WTC11 (cell line): ENCODE data around the gene GAPT.

ENCODE experiments used
- ATF2 ChIP-seq: sonication (generic); formaldehyde crosslinking; IDR thresholded peaks from 2 replicates; pipeline ENCODE4 v1.8.1; 2022; ENCODE audit warnings: low read depth, missing genetic modification reagents, borderline replicate concordance
- ATF3 ChIP-seq: sonication (generic); formaldehyde crosslinking; conservative IDR thresholded peaks from 2 replicates; pipeline ENCODE4 v1.8.1; 2022; ENCODE audit warnings: mild to moderate bottlenecking, missing genetic modification reagents
- CBFB ChIP-seq: sonication (generic); formaldehyde crosslinking; IDR thresholded peaks from 2 replicates; pipeline ENCODE4 v1.8.1; 2022; ENCODE audit warnings: mild to moderate bottlenecking, low read depth, missing genetic modification reagents
- CTCF ChIP-seq: fragments of 200-600 bp; IDR thresholded peaks from 2 replicates; pipeline ENCODE4 v1.8.0; 2022; ENCODE audit warnings: antibody characterized with exemption
- FOXJ3 ChIP-seq: sonication (generic); formaldehyde crosslinking; IDR thresholded peaks from 2 replicates; pipeline ENCODE4 v1.9.0; 2021; ENCODE audit warnings: missing genetic modification reagents, mild to moderate bottlenecking, borderline replicate concordance
- IRF1 ChIP-seq: sonication (generic); formaldehyde crosslinking; IDR thresholded peaks from 2 replicates; pipeline ENCODE4 v1.8.0; 2023; ENCODE audit warnings: missing genetic modification reagents
- MAX ChIP-seq: sonication (generic); formaldehyde crosslinking; IDR thresholded peaks from 2 replicates; pipeline ENCODE4 v1.8.0; 2022; ENCODE audit warnings: mild to moderate bottlenecking, missing genetic modification reagents
- NFE2L1 ChIP-seq: sonication (generic); formaldehyde crosslinking; IDR thresholded peaks from 2 replicates; pipeline ENCODE4 v1.8.1; 2023; ENCODE audit warnings: missing genetic modification reagents
- NR2C2 ChIP-seq: sonication (generic); formaldehyde crosslinking; IDR thresholded peaks from 2 replicates; pipeline ENCODE4 v1.8.0; 2022; ENCODE audit warnings: mild to moderate bottlenecking, missing genetic modification reagents
- NR3C1 ChIP-seq: sonication (generic); formaldehyde crosslinking; conservative IDR thresholded peaks from 2 replicates; pipeline ENCODE4 v1.8.1; 2023; ENCODE audit warnings: low read depth, mild to moderate bottlenecking, missing genetic modification reagents
- TEAD1 ChIP-seq: sonication (generic); formaldehyde crosslinking; IDR thresholded peaks from 2 replicates; pipeline ENCODE4 v1.8.0; 2022; ENCODE audit warnings: mild to moderate bottlenecking, missing genetic modification reagents
- USF1 ChIP-seq: sonication (generic); formaldehyde crosslinking; IDR thresholded peaks from 2 replicates; pipeline ENCODE4 v1.8.0; 2022; ENCODE audit warnings: mild to moderate bottlenecking, missing genetic modification reagents
- ZNF317 ChIP-seq: sonication (generic); formaldehyde crosslinking; IDR thresholded peaks from 2 replicates; pipeline ENCODE4 v1.8.1; 2023; ENCODE audit warnings: low read depth, mild to moderate bottlenecking, moderate library complexity, missing genetic modification reagents, borderline replicate concordance
- TF ChIP-seq, protein P1 (sequence below): sonication (generic); formaldehyde crosslinking; IDR thresholded peaks from 2 replicates; pipeline ENCODE4 v1.8.0; 2022; ENCODE audit warnings: mild to moderate bottlenecking, missing genetic modification reagents

GRCh38 chr5:58475404-58475803 is 15.8 kb upstream of the GAPT start:
- no peak for TF ChIP-seq ATF2 (CRISPR knock-in tag)
- TF ChIP-seq CTCF, result no peak
- TF ChIP-seq USF1 (CRISPR knock-in tag), result no peak
- TF ChIP-seq IRF1 (CRISPR knock-in tag), result no peak
- TF ChIP-seq, protein P1, sequence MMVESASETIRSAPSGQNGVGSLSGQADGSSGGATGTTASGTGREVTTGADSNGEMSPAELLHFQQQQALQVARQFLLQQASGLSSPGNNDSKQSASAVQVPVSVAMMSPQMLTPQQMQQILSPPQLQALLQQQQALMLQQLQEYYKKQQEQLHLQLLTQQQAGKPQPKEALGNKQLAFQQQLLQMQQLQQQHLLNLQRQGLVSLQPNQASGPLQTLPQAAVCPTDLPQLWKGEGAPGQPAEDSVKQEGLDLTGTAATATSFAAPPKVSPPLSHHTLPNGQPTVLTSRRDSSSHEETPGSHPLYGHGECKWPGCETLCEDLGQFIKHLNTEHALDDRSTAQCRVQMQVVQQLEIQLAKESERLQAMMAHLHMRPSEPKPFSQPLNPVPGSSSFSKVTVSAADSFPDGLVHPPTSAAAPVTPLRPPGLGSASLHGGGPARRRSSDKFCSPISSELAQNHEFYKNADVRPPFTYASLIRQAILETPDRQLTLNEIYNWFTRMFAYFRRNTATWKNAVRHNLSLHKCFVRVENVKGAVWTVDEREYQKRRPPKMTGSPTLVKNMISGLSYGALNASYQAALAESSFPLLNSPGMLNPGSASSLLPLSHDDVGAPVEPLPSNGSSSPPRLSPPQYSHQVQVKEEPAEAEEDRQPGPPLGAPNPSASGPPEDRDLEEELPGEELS, result no peak
- TF ChIP-seq FOXJ3, result no peak
- TF ChIP-seq ATF3 (CRISPR knock-in tag), result no peak
- TF ChIP-seq CBFB (CRISPR knock-in tag), result no peak
- no peak for TF ChIP-seq TEAD1 (CRISPR knock-in tag)
- TF ChIP-seq NR3C1 (CRISPR knock-in tag), result no peak
- no peak for TF ChIP-seq NFE2L1
- TF ChIP-seq NR2C2, result no peak
- no peak for TF ChIP-seq MAX (CRISPR knock-in tag)
- no peak for TF ChIP-seq ZNF317 (CRISPR knock-in tag)
